Activated T-cell treated with anti-CD3 and anti-CD28 coated beads, Interleukin-2, amount 50 U/mL, for 72 hours (primary cell): Measurements from ENCODE around the gene USP28. TPM values are rescaled to one million over a fixed set of nuclear protein-coding genes. Genes with fewer than 3 reads are reported as not detected.
"Not testable (repeated sequence)": the region's sequence is repeated elsewhere in the genome, so short reads cannot be mapped to it uniquely, and the experiment has no call there.

ENCODE experiments used
- ATAC-seq, 2 donors: fragments of 150-1000 bp; cut with Tn5 transposase; replicated peaks in 1 of 2; 2 replicates each; pipeline ENCODE4 v1.10.0; 2021; ENCODE audit warnings: moderate library complexity in 2 of 2, mild to moderate bottlenecking in 1 of 2
- DNase-seq, 2 donors: peaks; one replicate each; pipeline ENCODE4 v3.0.0; 2021 to 2022; ENCODE audit warnings: mixed read lengths in 1 of 2
- H3K27ac Mint-ChIP-seq: one replicate; pipeline ENCODE4 v1.8.0; 2022; ENCODE audit warnings: mild to moderate bottlenecking, moderate library complexity, mixed read lengths
- H3K27me3 Mint-ChIP-seq: one replicate; pipeline ENCODE4 v1.8.0; 2022; ENCODE audit warnings: low read depth, mixed read lengths
- H3K36me3 Mint-ChIP-seq, 2 donors: one replicate each; pipeline ENCODE4 v1.8.0; 2022; ENCODE audit warnings: mixed read lengths in 2 of 2, mild to moderate bottlenecking in 1 of 2; ENCODE audit not compliant: insufficient read depth in 2 of 2
- H3K4me1 Mint-ChIP-seq: one replicate; pipeline ENCODE4 v1.8.0; 2022; ENCODE audit warnings: low read depth, mixed read lengths
- H3K4me3 Mint-ChIP-seq, 2 donors: one replicate each; pipeline ENCODE4 v1.8.0; 2022; ENCODE audit warnings: mild to moderate bottlenecking in 2 of 2, mixed read lengths in 2 of 2, moderate library complexity in 2 of 2
- H3K9me3 Mint-ChIP-seq, 2 donors: one replicate each; pipeline ENCODE4 v1.8.0; 2022; ENCODE audit warnings: mixed read lengths in 2 of 2
- total RNA-seq, 2 donors: library from RNA; stranded (reverse); gene quantifications; one replicate each; pipeline ENCODE4 v1.2.3, GENCODE V29; 2022

Gene USP28
- total RNA-seq, 2 donors from 2014 or later = 42.6 to 43.5 TPM

- H3K36me3 Mint-ChIP-seq = peaks cover 0 to 6% of the 10 kb centered on the region in 2 donors
- DNase-seq = no peak
These were observed 61.2 kb downstream of the USP28 start for GRCh38 chr11:113814181-113814580.

GRCh38 chr11:113808931-113809330 is 66.4 kb downstream of the USP28 start:
- ATAC-seq (no peak), DNase-seq (no peak)
- H3K27me3 Mint-ChIP-seq = no peaks in the 10 kb centered on the region
- H3K9me3 Mint-ChIP-seq = no peaks in the 10 kb centered on the region
- peaks cover 0 to 14% of the 10 kb centered on the region in 2 donors for H3K36me3 Mint-ChIP-seq
- no peak overlapping the region for H3K27ac Mint-ChIP-seq
- no peaks in the 10 kb centered on the region for H3K4me1 Mint-ChIP-seq
- H3K4me3 Mint-ChIP-seq = no peak overlapping the region

More at GRCh38 chr11:113814181-113814580, 61.2 kb downstream of the USP28 start:
- Mint-ChIP-seq H3K9me3 (no peaks in the 10 kb centered on the region), H3K4me3 (no peak overlapping the region), H3K27ac (no peak overlapping the region), H3K27me3 (no peaks in the 10 kb centered on the region), H3K4me1 (no peaks in the 10 kb centered on the region)
- no peak for ATAC-seq

- Mint-ChIP-seq H3K9me3 (no peaks in the 10 kb centered on the region), H3K4me1 (no peaks in the 10 kb centered on the region), H3K36me3 (peaks cover 0 to 9% of the 10 kb centered on the region in 2 donors), H3K27ac (no peak overlapping the region), H3K4me3 (no peak overlapping the region), H3K27me3 (no peaks in the 10 kb centered on the region)
- DNase-seq (peak; percentile 5 to 6), ATAC-seq (peak in 1 of 2 donors; percentile 35)
These were observed 69.0 kb downstream of the USP28 start for GRCh38 chr11:113806406-113806805.

- H3K4me3 Mint-ChIP-seq = no peak overlapping the region
- DNase-seq = no peak
- H3K27me3 Mint-ChIP-seq = no peaks in the 10 kb centered on the region
- H3K36me3 Mint-ChIP-seq = peaks cover 0 to 15% of the 10 kb centered on the region in 2 donors
- no peak for ATAC-seq
- H3K27ac Mint-ChIP-seq = no peak overlapping the region
- no peaks in the 10 kb centered on the region for H3K4me1 Mint-ChIP-seq
- no peaks in the 10 kb centered on the region for H3K9me3 Mint-ChIP-seq
These were observed 69.7 kb downstream of the USP28 start for GRCh38 chr11:113805640-113806039.

GRCh38 chr11:113802621-113803020 is 72.8 kb downstream of the USP28 start:
- Mint-ChIP-seq H3K27ac (no peak overlapping the region), H3K9me3 (no peaks in the 10 kb centered on the region), H3K27me3 (no peaks in the 10 kb centered on the region), H3K4me1 (no peaks in the 10 kb centered on the region), H3K4me3 (no peak overlapping the region), H3K36me3 (peaks cover 0 to 14% of the 10 kb centered on the region in 2 donors)
- ATAC-seq (no peak), DNase-seq (no peak)

- Mint-ChIP-seq H3K4me1 (no peaks in the 10 kb centered on the region), H3K4me3 (no peak overlapping the region), H3K27me3 (no peaks in the 10 kb centered on the region), H3K36me3 (peaks cover 0 to 8% of the 10 kb centered on the region in 2 donors), H3K27ac (no peak overlapping the region), H3K9me3 (no peaks in the 10 kb centered on the region)
- peak in 1 of 2 donors; percentile 5 for DNase-seq
- ATAC-seq = peak; percentile 41 to 55
These were observed 78.6 kb downstream of the USP28 start for GRCh38 chr11:113796663-113797259.

GRCh38 chr11:113789675-113790320 is 85.6 kb downstream of the USP28 start:
- H3K36me3 Mint-ChIP-seq = no peaks in the 10 kb centered on the region
- ATAC-seq = no peak
- H3K27me3 Mint-ChIP-seq = peaks cover 16% of the 10 kb centered on the region
- H3K4me1 Mint-ChIP-seq = no peaks in the 10 kb centered on the region
- no peaks in the 10 kb centered on the region for H3K9me3 Mint-ChIP-seq
- no peak for DNase-seq
- H3K27ac Mint-ChIP-seq = no peak overlapping the region
- no peak overlapping the region for H3K4me3 Mint-ChIP-seq

GRCh38 chr11:113789016-113789415 is 86.4 kb downstream of the USP28 start:
- not testable (repeated sequence) for H3K27ac Mint-ChIP-seq, H3K9me3 Mint-ChIP-seq, H3K4me1 Mint-ChIP-seq, H3K4me3 Mint-ChIP-seq, DNase-seq, H3K36me3 Mint-ChIP-seq, ATAC-seq
- H3K27me3 Mint-ChIP-seq = peaks cover 24% of the 10 kb centered on the region

GRCh38 chr11:113782134-113782533 is 93.2 kb downstream of the USP28 start:
- DNase-seq (no peak), ATAC-seq (no peak)
- Mint-ChIP-seq H3K4me3 (no peak overlapping the region), H3K4me1 (no peaks in the 10 kb centered on the region), H3K27ac (no peak overlapping the region), H3K27me3 (peaks cover 28% of the 10 kb centered on the region), H3K36me3 (no peaks in the 10 kb centered on the region), H3K9me3 (no peaks in the 10 kb centered on the region)

- ATAC-seq (no peak), DNase-seq (no peak)
- Mint-ChIP-seq H3K27ac (no peak overlapping the region), H3K4me3 (no peak overlapping the region), H3K9me3 (no peaks in the 10 kb centered on the region), H3K4me1 (no peaks in the 10 kb centered on the region), H3K27me3 (peaks cover 25% of the 10 kb centered on the region), H3K36me3 (no peaks in the 10 kb centered on the region)
These were observed 93.7 kb downstream of the USP28 start for GRCh38 chr11:113781682-113782081.

GRCh38 chr11:113779496-113779895 is 95.9 kb downstream of the USP28 start, which contains the start of gene CLDN25:
TSS of gene CLDN25 (plus strand) at chr11:113779796. CDS start at chr11:113779796, 0 bp downstream.
- no peaks in the 10 kb centered on the region for H3K36me3 Mint-ChIP-seq
- H3K4me1 Mint-ChIP-seq = peaks cover 3% of the 10 kb centered on the region
- H3K27ac Mint-ChIP-seq = no peak within 1 kb of the TSS
- DNase-seq (no peak), ATAC-seq (no peak)
- no peak within 1 kb of the TSS for H3K4me3 Mint-ChIP-seq
- peaks cover 21% of the 10 kb centered on the region for H3K27me3 Mint-ChIP-seq
- no peaks in the 10 kb centered on the region for H3K9me3 Mint-ChIP-seq

GRCh38 chr11:113778111-113778910 is 97.1 kb downstream of the USP28 start:
- H3K27me3 Mint-ChIP-seq = peaks cover 16% of the 10 kb centered on the region
- no peak for DNase-seq

GRCh38 chr11:113774174-113774503 is 101.2 kb downstream of the USP28 start:
- no peak for ATAC-seq
- Mint-ChIP-seq H3K27ac (peak overlapping the region; percentile 98), H3K4me1 (peaks cover 25% of the 10 kb centered on the region), H3K36me3 (peaks cover 5 to 6% of the 10 kb centered on the region in 2 donors), H3K27me3 (no peaks in the 10 kb centered on the region), H3K4me3 (peak overlapping the region; percentile 98 to 100), H3K9me3 (no peaks in the 10 kb centered on the region)
- DNase-seq = no peak

More at GRCh38 chr11:113778111-113778910, 97.1 kb downstream of the USP28 start:
- H3K4me3 Mint-ChIP-seq = no peak overlapping the region
- no peaks in the 10 kb centered on the region for H3K9me3 Mint-ChIP-seq
- no peak for ATAC-seq
- peaks cover 8% of the 10 kb centered on the region for H3K4me1 Mint-ChIP-seq
- H3K27ac Mint-ChIP-seq = no peak overlapping the region
- H3K36me3 Mint-ChIP-seq = peaks cover 2 to 3% of the 10 kb centered on the region in 2 donors
